Measurements from ENCODE around the gene CAPN3. TPM values are rescaled to one million over a fixed set of nuclear protein-coding genes. Genes with fewer than 3 reads are reported as not detected.

CAPN3 gene
- total and polyA plus RNA-seq, 2 experiments from 2014 or later: 15.6 to 18.4 TPM

GRCh38 chr15:42353061-42353460 lies 6.2 kb upstream of the CAPN3 start:
- no peak for DNase-seq (ENCODE audit: low spot score)
- H3K9me3 ChIP-seq (ENCODE audit: low read depth): no peaks in the 10 kb centered on the region
- no peak overlapping the region for H2AFZ ChIP-seq
- no peaks in the 10 kb centered on the region for H3K36me3 ChIP-seq (replicated peaks; ENCODE audit: insufficient read depth, low read depth)
- WGBS (ENCODE audit: low lambda C conversion rate, missing lambda C conversion rate): 54% methylated on average over 6 of the region's 6 CpGs
- H3K4me3 ChIP-seq: no peak overlapping the region
- no peaks in the 10 kb centered on the region for H3K79me2 ChIP-seq
- H3K27ac ChIP-seq: no peak overlapping the region
- H3K4me2 ChIP-seq: no peak overlapping the region
- no peaks in the 10 kb centered on the region for H3K27me3 ChIP-seq
- TF ChIP-seq EZH2phosphoT487 (IDR thresholded peaks at IDR 0.05; ENCODE audit: low read depth, severe bottlenecking, unreplicated experiment): no peak
- TF ChIP-seq EZH2 (IDR thresholded peaks at IDR 0.05; ENCODE audit: borderline replicate concordance): no peak
- TF ChIP-seq, protein P1, sequence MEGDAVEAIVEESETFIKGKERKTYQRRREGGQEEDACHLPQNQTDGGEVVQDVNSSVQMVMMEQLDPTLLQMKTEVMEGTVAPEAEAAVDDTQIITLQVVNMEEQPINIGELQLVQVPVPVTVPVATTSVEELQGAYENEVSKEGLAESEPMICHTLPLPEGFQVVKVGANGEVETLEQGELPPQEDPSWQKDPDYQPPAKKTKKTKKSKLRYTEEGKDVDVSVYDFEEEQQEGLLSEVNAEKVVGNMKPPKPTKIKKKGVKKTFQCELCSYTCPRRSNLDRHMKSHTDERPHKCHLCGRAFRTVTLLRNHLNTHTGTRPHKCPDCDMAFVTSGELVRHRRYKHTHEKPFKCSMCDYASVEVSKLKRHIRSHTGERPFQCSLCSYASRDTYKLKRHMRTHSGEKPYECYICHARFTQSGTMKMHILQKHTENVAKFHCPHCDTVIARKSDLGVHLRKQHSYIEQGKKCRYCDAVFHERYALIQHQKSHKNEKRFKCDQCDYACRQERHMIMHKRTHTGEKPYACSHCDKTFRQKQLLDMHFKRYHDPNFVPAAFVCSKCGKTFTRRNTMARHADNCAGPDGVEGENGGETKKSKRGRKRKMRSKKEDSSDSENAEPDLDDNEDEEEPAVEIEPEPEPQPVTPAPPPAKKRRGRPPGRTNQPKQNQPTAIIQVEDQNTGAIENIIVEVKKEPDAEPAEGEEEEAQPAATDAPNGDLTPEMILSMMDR (IDR thresholded peaks at IDR 0.05; ENCODE audit: poor library complexity): no peak
- no peaks in the 10 kb centered on the region for H3K9me2 ChIP-seq (replicated peaks; ENCODE audit: insufficient read depth)
- H4K20me1 ChIP-seq (ENCODE audit: insufficient read depth, poor library complexity, severe bottlenecking): no peaks in the 10 kb centered on the region
- no peaks in the 10 kb centered on the region for H3K4me1 ChIP-seq (ENCODE audit: insufficient read depth)

DNA sequence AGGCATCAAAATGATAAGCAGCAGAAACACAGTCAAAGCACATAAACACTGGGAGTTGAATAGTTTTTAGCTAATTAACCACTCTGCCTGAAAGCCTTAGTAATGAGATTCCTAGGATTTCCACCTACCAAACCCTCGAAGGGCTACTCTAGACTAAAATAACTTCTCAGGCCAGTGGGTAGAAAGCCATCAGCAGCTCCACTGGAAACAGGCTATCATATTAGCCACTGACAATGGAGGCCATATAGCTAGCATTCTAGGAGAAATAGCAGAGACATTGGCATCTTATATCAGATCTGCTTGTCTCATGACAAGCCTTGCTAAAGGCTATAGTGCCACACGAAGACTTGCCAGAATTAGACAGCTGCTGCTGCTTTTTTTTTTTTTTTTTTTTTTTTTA lies 4.5 kb upstream of the CAPN3 start:
- no peak overlapping the region for H2AFZ ChIP-seq
- no peak for DNase-seq (ENCODE audit: low spot score)
- H3K4me1 ChIP-seq (ENCODE audit: insufficient read depth): no peaks in the 10 kb centered on the region
- no peaks in the 10 kb centered on the region for H3K79me2 ChIP-seq
- H3K9me3 ChIP-seq (ENCODE audit: low read depth): no peaks in the 10 kb centered on the region
- no peaks in the 10 kb centered on the region for H4K20me1 ChIP-seq (ENCODE audit: insufficient read depth, poor library complexity, severe bottlenecking)
- H3K4me2 ChIP-seq: no peak overlapping the region
- TF ChIP-seq, protein P1 (IDR thresholded peaks at IDR 0.05; ENCODE audit: poor library complexity): no peak
- TF ChIP-seq EZH2 (IDR thresholded peaks at IDR 0.05; ENCODE audit: borderline replicate concordance): no peak
- TF ChIP-seq EZH2phosphoT487 (IDR thresholded peaks at IDR 0.05; ENCODE audit: low read depth, severe bottlenecking, unreplicated experiment): no peak
- no peaks in the 10 kb centered on the region for H3K27me3 ChIP-seq
- no peaks in the 10 kb centered on the region for H3K36me3 ChIP-seq (replicated peaks; ENCODE audit: insufficient read depth, low read depth)
- no peaks in the 10 kb centered on the region for H3K9me2 ChIP-seq (replicated peaks; ENCODE audit: insufficient read depth)
- no peak overlapping the region for H3K4me3 ChIP-seq
- no peak overlapping the region for H3K27ac ChIP-seq
- WGBS (ENCODE audit: low lambda C conversion rate, missing lambda C conversion rate): 39% methylated on average over 2 of the region's 2 CpGs

- 88% methylated on average over 6 of the region's 6 CpGs for WGBS (ENCODE audit: low lambda C conversion rate, missing lambda C conversion rate)
- no peaks in the 10 kb centered on the region for H3K4me1 ChIP-seq (ENCODE audit: insufficient read depth)
- H3K4me2 ChIP-seq: no peak overlapping the region
- H3K27ac ChIP-seq: no peak overlapping the region
- no peak overlapping the region for H2AFZ ChIP-seq
- H3K4me3 ChIP-seq: no peak overlapping the region
- no peak for DNase-seq (ENCODE audit: low spot score)
- no peaks in the 10 kb centered on the region for H3K36me3 ChIP-seq (replicated peaks; ENCODE audit: insufficient read depth, low read depth)
- TF ChIP-seq, protein P1 (IDR thresholded peaks at IDR 0.05; ENCODE audit: poor library complexity): no peak
- TF ChIP-seq EZH2 (IDR thresholded peaks at IDR 0.05; ENCODE audit: borderline replicate concordance): no peak
- no peak for TF ChIP-seq EZH2phosphoT487 (IDR thresholded peaks at IDR 0.05; ENCODE audit: low read depth, severe bottlenecking, unreplicated experiment)
- no peaks in the 10 kb centered on the region for H3K27me3 ChIP-seq
- no peaks in the 10 kb centered on the region for H3K79me2 ChIP-seq
- H3K9me2 ChIP-seq (replicated peaks; ENCODE audit: insufficient read depth): no peaks in the 10 kb centered on the region
- H4K20me1 ChIP-seq (ENCODE audit: insufficient read depth, poor library complexity, severe bottlenecking): no peaks in the 10 kb centered on the region
- no peaks in the 10 kb centered on the region for H3K9me3 ChIP-seq (ENCODE audit: low read depth)
These were observed 4.0 kb upstream of the CAPN3 start for GRCh38 chr15:42355291-42355690.

DNA sequence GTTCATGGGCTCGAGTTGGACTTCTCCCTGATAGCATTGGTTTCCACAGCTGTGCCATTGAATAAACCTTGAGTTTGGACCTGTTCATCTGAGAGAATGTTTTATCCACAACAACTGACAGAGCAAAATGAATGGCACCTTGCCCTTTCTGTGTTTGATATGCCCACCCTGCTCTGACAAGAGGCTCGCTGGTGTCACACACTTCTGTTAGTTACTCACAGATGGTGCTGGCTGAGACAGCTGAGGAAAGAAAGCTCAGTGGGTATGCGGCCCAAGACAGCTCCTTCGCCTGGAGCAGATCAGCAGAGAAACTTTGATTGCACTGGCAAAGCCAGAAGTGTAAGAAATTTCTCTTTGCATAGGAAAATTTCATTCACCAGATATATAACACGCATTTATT lies 2.5 kb upstream of the CAPN3 start:
- H2AFZ ChIP-seq: no peak overlapping the region
- H3K36me3 ChIP-seq (replicated peaks; ENCODE audit: insufficient read depth, low read depth): no peaks in the 10 kb centered on the region
- no peaks in the 10 kb centered on the region for H3K4me1 ChIP-seq (ENCODE audit: insufficient read depth)
- no peak overlapping the region for H3K4me2 ChIP-seq
- no peaks in the 10 kb centered on the region for H4K20me1 ChIP-seq (ENCODE audit: insufficient read depth, poor library complexity, severe bottlenecking)
- no peaks in the 10 kb centered on the region for H3K27me3 ChIP-seq
- no peak overlapping the region for H3K4me3 ChIP-seq
- 86% methylated on average over 5 of the region's 5 CpGs for WGBS (ENCODE audit: low lambda C conversion rate, missing lambda C conversion rate)
- H3K9me3 ChIP-seq (ENCODE audit: low read depth): no peaks in the 10 kb centered on the region
- TF ChIP-seq EZH2phosphoT487 (IDR thresholded peaks at IDR 0.05; ENCODE audit: low read depth, severe bottlenecking, unreplicated experiment): no peak
- TF ChIP-seq, protein P1 (IDR thresholded peaks at IDR 0.05; ENCODE audit: poor library complexity): no peak
- TF ChIP-seq EZH2 (IDR thresholded peaks at IDR 0.05; ENCODE audit: borderline replicate concordance): no peak
- no peak for DNase-seq (ENCODE audit: low spot score)
- H3K27ac ChIP-seq: no peak overlapping the region
- no peaks in the 10 kb centered on the region for H3K9me2 ChIP-seq (replicated peaks; ENCODE audit: insufficient read depth)
- no peaks in the 10 kb centered on the region for H3K79me2 ChIP-seq
